GM21447 (cell line): ENCODE measurements around the gene STK11.
"Not testable (repeated sequence)": the region's sequence is repeated elsewhere in the genome, so short reads cannot be mapped to it uniquely, and the experiment has no call there.

Source experiments
- ATAC-seq: cut with Tn5 transposase; IDR thresholded peaks from one replicate; pipeline ENCODE4 v1.9.1; 2021; ENCODE audit not compliant: unreplicated experiment

The STK11 gene

GRCh38 chr19:1235625-1236538, 30.3 kb downstream of the STK11 start:
- no peak for ATAC-seq

GRCh38 chr19:1236576-1236975, 31.0 kb downstream of the STK11 start:
- no peak for ATAC-seq

- no peak for ATAC-seq
Measured at GRCh38 chr19:1237027-1237659, 31.6 kb downstream of the STK11 start.

GRCh38 chr19:1237754-1238368, 32.3 kb downstream of the STK11 start, which contains the start of gene CBARP:
Gene CBARP (minus strand): TSS chr19:1238005. CDS start chr19:1236100, 1,905 bp downstream.
- ATAC-seq: no peak

- no peak for ATAC-seq
Measured at GRCh38 chr19:1238369-1239303, 33.1 kb downstream of the STK11 start.

- ATAC-seq: no peak
Measured at GRCh38 chr19:1239420-1239795, 33.8 kb downstream of the STK11 start.

GRCh38 chr19:1239796-1240737, 34.5 kb downstream of the STK11 start:
- ATAC-seq: no peak

GRCh38 chr19:1240925-1241324, 35.3 kb downstream of the STK11 start:
- no peak for ATAC-seq

GRCh38 chr19:1241417-1242095, 36.0 kb downstream of the STK11 start, which contains the start of gene ATP5F1D:
Gene ATP5F1D (plus strand): TSS chr19:1241751. CDS start chr19:1241851, 100 bp downstream.
- peak; percentile 55 for ATAC-seq

GRCh38 chr19:1243768-1244692, 38.5 kb downstream of the STK11 start:
- no peak for ATAC-seq

GRCh38 chr19:1244693-1245451, 39.3 kb downstream of the STK11 start:
- no peak for ATAC-seq

GRCh38 chr19:1245494-1246264, 40.1 kb downstream of the STK11 start:
- no peak for ATAC-seq

- not testable (repeated sequence) for ATAC-seq
Measured at GRCh38 chr19:1246265-1247087, 40.9 kb downstream of the STK11 start.

GRCh38 chr19:1247748-1248138, 42.2 kb downstream of the STK11 start:
- no peak for ATAC-seq

- ATAC-seq: peak; percentile 11
Measured at GRCh38 chr19:1248139-1248785, 42.7 kb downstream of the STK11 start, which contains the start of gene MIDN. Gene MIDN (plus strand): TSS chr19:1248583. CDS start chr19:1250297, 1,714 bp downstream.
